NCI-H1417 treated with DMSO at 0.1 percent for 48 hours (cell line): ENCODE results near the gene SLC38A1.
"Not testable (repeated sequence)": the region's sequence is repeated elsewhere in the genome, so short reads cannot be mapped to it uniquely, and the experiment has no call there.

ENCODE experiments used
- DNase-seq: peaks from one replicate; lab custom pipeline; 2025; lab: John Stamatoyannopoulos, UW

SLC38A1 gene

GRCh38 chr12:46206471-46206870, 62.4 kb downstream of the SLC38A1 start:
- no peak for DNase-seq

- no peak for DNase-seq
Observed at GRCh38 chr12:46205294-46205693, 63.5 kb downstream of the SLC38A1 start.

GRCh38 chr12:46201284-46201789, 67.5 kb downstream of the SLC38A1 start:
- DNase-seq: no peak

- DNase-seq: no peak
Observed at GRCh38 chr12:46200551-46200950, 68.3 kb downstream of the SLC38A1 start.

- DNase-seq: no peak
Observed at GRCh38 chr12:46198913-46199312, 69.9 kb downstream of the SLC38A1 start.

- DNase-seq: no peak
Observed at GRCh38 chr12:46197883-46198282, 71.0 kb downstream of the SLC38A1 start.

GRCh38 chr12:46190533-46190932, 78.3 kb downstream of the SLC38A1 start:
- DNase-seq: not testable (repeated sequence)

- DNase-seq: no peak
Observed at GRCh38 chr12:46188170-46188569, 80.7 kb downstream of the SLC38A1 start.

GRCh38 chr12:46187023-46187422, 81.8 kb downstream of the SLC38A1 start:
- no peak for DNase-seq

- DNase-seq: no peak
Observed at GRCh38 chr12:46186088-46186487, 82.8 kb downstream of the SLC38A1 start.

GRCh38 chr12:46185686-46186085, 83.2 kb downstream of the SLC38A1 start:
- no peak for DNase-seq

GRCh38 chr12:46184798-46185595, 83.8 kb downstream of the SLC38A1 start:
- no peak for DNase-seq

- no peak for DNase-seq
Observed at GRCh38 chr12:46183112-46183511, 85.7 kb downstream of the SLC38A1 start.

GRCh38 chr12:46181465-46181864, 87.4 kb downstream of the SLC38A1 start:
- DNase-seq: no peak

- DNase-seq: no peak
Observed at GRCh38 chr12:46179693-46180452, 89.0 kb downstream of the SLC38A1 start.

- DNase-seq: no peak
Observed at GRCh38 chr12:46177837-46178608, 90.8 kb downstream of the SLC38A1 start.

GRCh38 chr12:46177025-46177424, 91.8 kb downstream of the SLC38A1 start:
- no peak for DNase-seq

- DNase-seq: no peak
Observed at GRCh38 chr12:46174919-46175318, 93.9 kb downstream of the SLC38A1 start.

- DNase-seq: no peak
Observed at GRCh38 chr12:46174061-46174662, 94.7 kb downstream of the SLC38A1 start.

GRCh38 chr12:46168426-46168825, 100.4 kb downstream of the SLC38A1 start:
- DNase-seq: no peak

- DNase-seq: no peak
Observed at GRCh38 chr12:46167412-46167811, 101.4 kb downstream of the SLC38A1 start.

- DNase-seq: no peak
Observed at GRCh38 chr12:46165191-46165590, 103.7 kb downstream of the SLC38A1 start.
